Measurements from ENCODE around the gene TECPR2.

The TECPR2 gene

DNA sequence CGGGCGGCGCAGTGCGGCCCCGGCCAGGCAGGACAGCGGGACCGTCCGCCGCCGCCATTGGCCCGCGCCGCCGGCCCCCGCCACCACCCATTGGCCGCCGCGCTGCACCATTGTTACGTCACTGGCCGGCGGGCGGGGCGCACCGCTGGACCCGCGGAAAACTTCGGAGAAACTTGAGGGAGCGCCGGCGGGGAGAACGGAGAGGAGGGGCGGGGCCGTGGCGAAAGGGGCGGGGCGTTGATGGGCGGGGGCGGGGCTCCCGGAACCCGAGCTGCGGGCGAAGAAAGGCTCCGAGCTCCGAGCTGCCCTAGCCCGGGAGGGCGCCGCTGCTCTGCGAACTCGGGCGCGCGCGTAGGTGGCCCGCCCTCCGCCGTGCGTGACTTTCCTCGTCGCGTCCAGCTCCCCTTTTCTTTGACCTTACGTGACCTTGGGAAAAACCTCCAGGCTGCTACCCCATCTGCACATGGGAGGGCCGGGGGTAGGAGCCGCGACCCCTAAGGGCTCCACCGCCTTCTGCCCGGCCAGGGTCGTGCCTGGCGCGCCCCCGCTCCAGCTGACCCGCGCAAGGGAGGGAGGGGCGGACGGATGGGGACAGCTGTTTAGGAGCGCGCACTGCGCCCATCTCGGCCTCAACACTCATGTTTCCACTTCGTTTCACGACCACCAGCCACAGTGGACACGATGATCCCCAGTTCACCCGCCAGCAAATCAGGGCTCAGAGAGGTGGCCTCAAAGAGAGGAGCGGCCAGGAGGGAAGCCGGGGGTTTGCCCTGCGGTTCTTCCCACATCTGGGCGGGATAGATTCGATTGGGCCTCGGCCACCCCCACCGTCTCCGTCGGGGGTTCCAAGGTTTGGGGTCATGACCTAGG lies 147.2 kb downstream of the TECPR2 start, which contains the start of gene ANKRD9:
Gene ANKRD9 (minus strand): TSS at position 31 of the 870 bp plus-strand sequence. CDS start 1,887 bp downstream, outside the sequence.
- peak within 1 kb of the TSS; percentile 59 for H3K4me3 ChIP-seq (ENCODE audit: low read depth, low read length)

DNA sequence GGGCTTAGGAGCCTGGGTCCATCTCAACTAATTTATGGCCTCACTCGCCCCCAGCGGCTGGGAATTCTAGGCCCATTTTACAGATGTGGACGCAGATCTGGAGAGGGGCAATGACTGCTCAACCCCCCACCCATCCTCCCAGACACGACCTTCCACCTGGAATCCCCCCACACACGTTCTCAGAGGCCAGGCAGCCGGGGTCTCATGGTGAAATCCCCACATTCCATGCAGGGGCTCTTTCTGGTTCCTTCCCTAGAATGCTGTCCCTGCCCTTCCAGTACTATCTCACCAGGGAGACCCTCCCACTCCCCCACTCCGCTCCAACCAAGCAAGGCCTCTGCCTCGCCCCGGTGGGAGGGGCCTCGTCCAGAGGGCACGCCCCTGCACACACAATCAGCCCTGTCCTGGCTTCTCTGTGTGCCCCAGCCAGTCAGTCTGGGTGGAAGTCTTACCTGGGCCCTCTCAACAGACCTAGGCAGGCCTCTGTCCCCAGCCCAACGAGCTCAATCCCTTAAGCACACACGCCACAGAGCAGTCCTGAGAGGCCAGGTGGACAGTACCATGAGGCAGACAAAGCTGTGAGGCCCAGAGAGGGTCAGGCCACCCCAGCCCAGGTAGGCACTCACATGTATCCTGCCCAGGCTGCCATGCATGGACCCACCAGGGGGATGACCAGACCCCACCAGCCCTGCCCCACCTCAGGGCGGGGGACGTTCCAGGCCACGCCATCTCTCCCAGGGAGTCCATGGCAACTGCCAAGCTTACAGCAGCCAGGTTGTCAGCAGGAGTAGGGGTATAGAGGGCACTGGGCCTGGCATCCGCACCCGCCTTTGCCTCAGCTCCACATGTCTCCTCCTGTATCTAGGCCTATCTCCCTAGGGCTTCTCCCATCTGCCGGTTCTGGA lies 148.1 kb downstream of the TECPR2 start:
- TF ChIP-seq, protein P1, sequence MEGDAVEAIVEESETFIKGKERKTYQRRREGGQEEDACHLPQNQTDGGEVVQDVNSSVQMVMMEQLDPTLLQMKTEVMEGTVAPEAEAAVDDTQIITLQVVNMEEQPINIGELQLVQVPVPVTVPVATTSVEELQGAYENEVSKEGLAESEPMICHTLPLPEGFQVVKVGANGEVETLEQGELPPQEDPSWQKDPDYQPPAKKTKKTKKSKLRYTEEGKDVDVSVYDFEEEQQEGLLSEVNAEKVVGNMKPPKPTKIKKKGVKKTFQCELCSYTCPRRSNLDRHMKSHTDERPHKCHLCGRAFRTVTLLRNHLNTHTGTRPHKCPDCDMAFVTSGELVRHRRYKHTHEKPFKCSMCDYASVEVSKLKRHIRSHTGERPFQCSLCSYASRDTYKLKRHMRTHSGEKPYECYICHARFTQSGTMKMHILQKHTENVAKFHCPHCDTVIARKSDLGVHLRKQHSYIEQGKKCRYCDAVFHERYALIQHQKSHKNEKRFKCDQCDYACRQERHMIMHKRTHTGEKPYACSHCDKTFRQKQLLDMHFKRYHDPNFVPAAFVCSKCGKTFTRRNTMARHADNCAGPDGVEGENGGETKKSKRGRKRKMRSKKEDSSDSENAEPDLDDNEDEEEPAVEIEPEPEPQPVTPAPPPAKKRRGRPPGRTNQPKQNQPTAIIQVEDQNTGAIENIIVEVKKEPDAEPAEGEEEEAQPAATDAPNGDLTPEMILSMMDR (IDR thresholded peaks at IDR 0.05; ENCODE audit: low read depth, low read length) = no peak
- H3K4me3 ChIP-seq (ENCODE audit: low read depth, low read length) = no peak overlapping the region

More for the DNA sequence above, 147.2 kb downstream of the TECPR2 start, which contains the start of gene ANKRD9:
- TF ChIP-seq, protein P1 (IDR thresholded peaks at IDR 0.05; ENCODE audit: low read depth, low read length) = no peak

DNA sequence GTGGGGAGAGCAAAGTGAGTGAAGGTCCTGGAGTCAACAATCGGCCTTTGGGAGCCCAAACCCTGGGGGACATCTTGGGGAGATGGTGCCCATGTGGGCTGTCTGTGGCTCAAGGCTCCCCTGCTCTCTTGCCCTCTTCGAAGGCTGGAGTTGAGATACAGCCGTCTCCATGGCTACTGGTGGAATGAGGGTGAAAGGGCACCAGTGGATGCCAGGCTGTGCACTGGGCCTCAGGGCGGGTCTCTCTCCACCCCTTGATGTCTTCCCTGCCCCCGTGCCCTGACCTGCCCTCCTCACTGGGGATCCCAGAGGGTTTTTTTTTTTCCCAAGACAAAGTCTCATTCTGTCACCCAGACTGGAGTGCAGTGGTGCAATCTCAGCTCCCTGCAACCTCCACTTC lies 148.8 kb downstream of the TECPR2 start:
- TF ChIP-seq, protein P1 (IDR thresholded peaks at IDR 0.05; ENCODE audit: low read depth, low read length) = no peak
- H3K4me3 ChIP-seq (ENCODE audit: low read depth, low read length) = no peak overlapping the region

DNA sequence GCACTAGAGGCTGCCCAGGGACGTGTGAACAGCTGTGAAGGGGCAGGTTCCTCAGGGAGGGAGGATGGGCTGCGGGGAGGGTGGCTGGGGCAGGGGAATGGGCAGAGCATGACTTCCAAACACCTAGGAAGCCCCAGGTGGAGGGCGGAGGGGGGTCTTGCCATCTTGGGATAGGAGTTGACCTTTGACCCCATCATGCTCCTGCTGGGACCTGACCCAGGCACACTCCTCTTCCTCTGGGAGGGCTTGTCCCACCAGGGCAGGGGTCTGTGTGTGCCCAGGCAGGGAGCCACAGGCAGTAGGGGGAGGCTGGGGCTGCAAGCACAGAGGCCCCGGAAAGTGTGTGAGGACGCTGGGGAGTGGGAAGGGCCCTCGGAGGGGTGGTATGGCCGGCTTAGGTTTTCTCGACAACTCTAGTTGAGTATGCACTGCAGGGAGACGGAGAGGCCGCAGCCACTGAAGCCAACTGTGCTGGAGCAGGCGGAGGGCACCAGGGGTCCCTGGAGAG lies 150.1 kb downstream of the TECPR2 start:
- TF ChIP-seq, protein P1 (IDR thresholded peaks at IDR 0.05; ENCODE audit: low read depth, low read length) = no peak

DNA sequence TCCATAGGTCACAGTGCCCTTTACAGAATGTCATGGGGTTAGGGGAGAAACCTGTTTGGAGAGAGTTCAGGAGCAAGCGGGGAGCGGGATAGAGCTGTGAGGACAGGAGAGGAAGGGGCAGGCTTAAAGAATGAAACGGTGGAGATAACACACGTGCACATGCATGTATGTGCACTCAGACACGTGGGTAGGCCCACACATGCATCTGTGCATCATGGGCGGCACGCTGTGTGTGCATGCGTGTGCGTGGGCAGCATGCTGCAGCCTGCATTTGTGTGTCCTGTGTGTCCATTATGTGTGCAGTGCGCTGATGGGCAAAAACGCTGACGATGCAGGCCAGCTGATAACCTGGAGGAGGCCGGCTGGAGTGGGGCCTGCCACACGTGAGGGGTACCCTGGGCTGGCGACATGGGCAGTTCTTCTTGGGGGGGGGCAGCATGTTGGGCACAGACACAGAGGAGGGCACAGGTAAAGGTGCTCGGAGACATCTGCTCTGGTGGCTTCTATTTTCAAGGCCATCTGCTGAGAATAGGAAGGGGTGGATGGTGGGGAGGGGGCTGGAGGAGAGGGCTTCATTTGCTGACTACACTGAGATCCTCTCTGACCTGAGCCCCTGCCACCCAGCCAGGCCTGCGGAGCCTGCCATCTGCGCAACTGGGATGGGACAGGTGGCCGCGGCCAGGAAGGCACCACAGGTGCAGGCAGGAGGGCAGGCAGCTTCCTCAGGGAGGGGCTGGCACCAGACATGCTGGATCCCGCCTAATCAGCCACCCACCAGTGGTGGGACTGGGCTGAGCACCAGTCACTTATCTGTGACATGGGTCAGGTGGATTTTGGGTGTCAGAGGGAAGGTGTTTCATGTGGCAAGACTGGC lies 151.4 kb downstream of the TECPR2 start:
- TF ChIP-seq, protein P1 (IDR thresholded peaks at IDR 0.05; ENCODE audit: low read depth, low read length) = no peak
- H3K4me3 ChIP-seq (ENCODE audit: low read depth, low read length) = no peak overlapping the region

More for the DNA sequence above, 150.1 kb downstream of the TECPR2 start:
- H3K4me3 ChIP-seq (ENCODE audit: low read depth, low read length) = no peak overlapping the region

DNA sequence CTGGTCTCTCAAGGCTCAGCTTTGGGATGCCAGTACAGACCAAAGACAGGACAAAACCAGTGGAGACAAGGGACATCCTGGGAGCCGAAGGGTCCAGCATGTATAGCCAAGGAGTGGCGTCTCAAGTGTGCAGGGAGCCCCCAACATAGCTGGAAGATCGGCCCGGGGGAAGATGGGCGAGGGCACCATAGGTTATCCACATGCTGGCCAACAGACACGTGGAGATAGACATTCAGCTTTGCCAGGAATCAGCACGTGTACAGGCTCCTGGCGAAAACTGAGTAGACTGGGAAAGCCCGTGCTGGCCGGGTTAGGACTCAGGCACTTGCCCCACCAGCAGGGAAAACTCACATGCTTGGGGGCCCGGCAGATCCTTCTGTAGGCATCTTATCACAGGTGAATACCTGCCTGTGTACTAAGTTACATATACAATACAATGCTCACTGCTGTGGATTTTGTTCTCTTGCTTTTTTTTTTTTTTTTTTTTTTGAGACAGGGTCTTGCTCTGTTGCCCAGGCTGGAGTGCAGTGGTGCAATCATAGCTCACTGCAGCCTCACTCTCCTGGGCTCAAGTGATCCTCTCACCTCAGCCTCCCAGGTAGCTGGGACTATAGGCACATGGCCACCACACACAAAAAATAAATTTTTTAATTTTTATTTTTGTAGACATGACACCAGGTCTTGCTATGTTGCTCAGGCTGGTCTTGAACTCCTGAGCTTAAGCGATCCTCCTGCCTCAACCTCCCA lies 152.4 kb downstream of the TECPR2 start:
- TF ChIP-seq, protein P1 (IDR thresholded peaks at IDR 0.05; ENCODE audit: low read depth, low read length) = no peak
- H3K4me3 ChIP-seq (ENCODE audit: low read depth, low read length) = no peak overlapping the region
